Nephron progenitor cell (in vitro differentiated cells): Measurements from ENCODE around the gene XRN2.
A peak's percentile ranks its signal among the peaks of the same experiment; 100 is the strongest.

Experiments used
- DNase-seq: peaks from one replicate; pipeline ENCODE4 v3.0.0; 2021
- H3K27ac Mint-ChIP-seq: 2 replicates; pipeline ENCODE4 v1.8.0; 2021; ENCODE audit warnings: mild to moderate bottlenecking, moderate library complexity, mixed read lengths
- H3K27me3 Mint-ChIP-seq: 2 replicates; pipeline ENCODE4 v1.8.0; 2021; ENCODE audit warnings: mild to moderate bottlenecking, low read depth, mixed read lengths; ENCODE audit not compliant: poor library complexity
- H3K36me3 Mint-ChIP-seq: 2 replicates; pipeline ENCODE4 v1.8.0; 2021; ENCODE audit warnings: low read depth, mixed read lengths
- H3K4me1 Mint-ChIP-seq: 2 replicates; pipeline ENCODE4 v1.8.0; 2021; ENCODE audit warnings: mixed read lengths
- H3K4me3 Mint-ChIP-seq: 2 replicates; pipeline ENCODE4 v1.8.0; 2021; ENCODE audit warnings: mild to moderate bottlenecking, moderate library complexity, mixed read lengths
- H3K9me3 Mint-ChIP-seq: 2 replicates; pipeline ENCODE4 v1.8.0; 2021; ENCODE audit warnings: mild to moderate bottlenecking, moderate library complexity, mixed read lengths
- TF ChIP-seq, protein P1 (sequence below): fragments of 200-600 bp; sonication (generic); IDR thresholded peaks from 2 replicates; pipeline ENCODE4 v1.5.0; 2021; ENCODE audit warnings: antibody characterized with exemption

The XRN2 gene

DNA sequence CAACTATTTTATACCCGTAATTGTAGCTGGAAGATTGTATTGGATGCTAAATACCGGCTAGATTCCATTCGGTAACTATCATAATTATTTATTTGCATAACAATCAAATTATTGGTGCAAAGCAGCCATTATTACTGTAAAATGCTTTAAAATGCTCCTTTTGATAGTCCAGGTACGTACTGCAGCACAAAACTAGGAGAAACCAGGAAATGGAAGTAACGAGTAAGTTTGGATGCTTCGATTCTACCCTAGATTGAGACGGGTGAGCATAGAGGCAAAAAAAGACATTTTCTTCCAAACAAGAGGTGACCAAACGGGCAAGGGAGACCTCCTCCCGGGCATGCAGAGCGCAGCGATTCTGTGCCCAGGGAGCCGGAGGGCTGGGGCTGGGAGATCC, 469 bp upstream of the XRN2 start:
- Mint-ChIP-seq H3K36me3 (peaks cover 8% of the 10 kb centered on the region), H3K27ac (peak overlapping the region; percentile 78), H3K9me3 (no peaks in the 10 kb centered on the region), H3K4me3 (peak overlapping the region; percentile 96), H3K27me3 (peaks cover 19% of the 10 kb centered on the region), H3K4me1 (peaks cover 25% of the 10 kb centered on the region)
- TF ChIP-seq, protein P1, sequence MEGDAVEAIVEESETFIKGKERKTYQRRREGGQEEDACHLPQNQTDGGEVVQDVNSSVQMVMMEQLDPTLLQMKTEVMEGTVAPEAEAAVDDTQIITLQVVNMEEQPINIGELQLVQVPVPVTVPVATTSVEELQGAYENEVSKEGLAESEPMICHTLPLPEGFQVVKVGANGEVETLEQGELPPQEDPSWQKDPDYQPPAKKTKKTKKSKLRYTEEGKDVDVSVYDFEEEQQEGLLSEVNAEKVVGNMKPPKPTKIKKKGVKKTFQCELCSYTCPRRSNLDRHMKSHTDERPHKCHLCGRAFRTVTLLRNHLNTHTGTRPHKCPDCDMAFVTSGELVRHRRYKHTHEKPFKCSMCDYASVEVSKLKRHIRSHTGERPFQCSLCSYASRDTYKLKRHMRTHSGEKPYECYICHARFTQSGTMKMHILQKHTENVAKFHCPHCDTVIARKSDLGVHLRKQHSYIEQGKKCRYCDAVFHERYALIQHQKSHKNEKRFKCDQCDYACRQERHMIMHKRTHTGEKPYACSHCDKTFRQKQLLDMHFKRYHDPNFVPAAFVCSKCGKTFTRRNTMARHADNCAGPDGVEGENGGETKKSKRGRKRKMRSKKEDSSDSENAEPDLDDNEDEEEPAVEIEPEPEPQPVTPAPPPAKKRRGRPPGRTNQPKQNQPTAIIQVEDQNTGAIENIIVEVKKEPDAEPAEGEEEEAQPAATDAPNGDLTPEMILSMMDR: no peak
- DNase-seq: no peak

DNA sequence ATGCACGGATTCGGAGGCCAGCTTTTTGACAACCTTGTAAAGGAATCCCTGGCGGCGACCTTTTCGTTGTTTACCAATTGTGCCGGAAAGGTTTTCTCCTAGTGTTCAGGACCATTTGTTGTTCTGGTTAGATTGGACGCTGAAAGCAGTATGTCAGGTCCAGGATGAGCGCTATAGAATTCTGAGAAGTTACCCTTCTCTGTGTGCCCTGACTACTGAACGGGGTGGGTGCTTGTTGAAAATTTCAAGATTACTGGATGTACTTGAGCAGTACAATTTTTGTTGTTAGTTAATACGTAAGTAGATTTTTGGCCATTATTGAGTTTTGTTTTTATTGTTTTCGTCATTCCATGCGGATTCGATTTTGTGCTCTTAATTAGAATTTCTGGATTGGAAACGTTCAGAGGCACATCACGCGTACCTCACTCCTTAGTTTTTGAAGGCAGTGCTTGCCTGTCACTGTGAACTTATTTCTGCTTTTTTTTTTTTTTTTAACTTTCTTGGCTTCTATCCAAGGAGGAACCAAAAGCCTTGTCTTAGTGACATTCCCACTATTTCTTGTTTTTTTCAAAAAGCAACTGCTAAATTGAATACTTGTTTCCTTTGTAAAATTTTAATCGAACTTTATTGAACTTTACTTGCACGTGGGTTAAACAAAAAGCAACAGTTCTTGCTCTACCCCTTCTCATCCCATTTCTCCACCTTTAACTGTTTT, 898 bp downstream of the XRN2 start:
- Mint-ChIP-seq H3K4me1 (peaks cover 35% of the 10 kb centered on the region), H3K36me3 (peaks cover 19% of the 10 kb centered on the region), H3K27ac (peak overlapping the region; percentile 100), H3K9me3 (peaks cover 9% of the 10 kb centered on the region), H3K4me3 (peak overlapping the region; percentile 96), H3K27me3 (peaks cover 8% of the 10 kb centered on the region)
- TF ChIP-seq, protein P1: no peak
- DNase-seq: no peak

DNA sequence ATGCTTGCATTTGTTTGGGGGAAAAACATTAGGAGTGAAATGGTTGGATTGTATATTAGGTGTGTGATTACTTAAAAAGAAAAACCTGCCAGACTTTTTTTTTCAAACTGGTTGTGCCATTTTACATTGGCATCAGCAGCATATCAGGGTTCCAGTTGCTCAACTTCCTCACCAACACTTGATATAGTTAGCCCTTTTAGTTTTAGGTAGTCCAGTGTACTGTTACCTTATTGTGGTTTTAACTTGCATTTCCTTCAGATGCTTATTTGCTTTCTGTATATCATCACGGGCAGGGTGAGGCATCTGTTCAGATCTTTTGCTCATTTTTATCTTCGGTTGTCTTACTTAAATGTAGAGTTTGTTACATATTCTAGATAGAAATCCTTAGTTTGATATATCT, 5.2 kb downstream of the XRN2 start:
- H3K27ac Mint-ChIP-seq: no peak overlapping the region
- DNase-seq: no peak
- H3K36me3 Mint-ChIP-seq: peaks cover 56% of the 10 kb centered on the region
- H3K9me3 Mint-ChIP-seq: peaks cover 9% of the 10 kb centered on the region
- H3K4me3 Mint-ChIP-seq: peak overlapping the region; percentile 69
- H3K27me3 Mint-ChIP-seq: no peaks in the 10 kb centered on the region
- peaks cover 46% of the 10 kb centered on the region for H3K4me1 Mint-ChIP-seq
- TF ChIP-seq, protein P1: no peak

DNA sequence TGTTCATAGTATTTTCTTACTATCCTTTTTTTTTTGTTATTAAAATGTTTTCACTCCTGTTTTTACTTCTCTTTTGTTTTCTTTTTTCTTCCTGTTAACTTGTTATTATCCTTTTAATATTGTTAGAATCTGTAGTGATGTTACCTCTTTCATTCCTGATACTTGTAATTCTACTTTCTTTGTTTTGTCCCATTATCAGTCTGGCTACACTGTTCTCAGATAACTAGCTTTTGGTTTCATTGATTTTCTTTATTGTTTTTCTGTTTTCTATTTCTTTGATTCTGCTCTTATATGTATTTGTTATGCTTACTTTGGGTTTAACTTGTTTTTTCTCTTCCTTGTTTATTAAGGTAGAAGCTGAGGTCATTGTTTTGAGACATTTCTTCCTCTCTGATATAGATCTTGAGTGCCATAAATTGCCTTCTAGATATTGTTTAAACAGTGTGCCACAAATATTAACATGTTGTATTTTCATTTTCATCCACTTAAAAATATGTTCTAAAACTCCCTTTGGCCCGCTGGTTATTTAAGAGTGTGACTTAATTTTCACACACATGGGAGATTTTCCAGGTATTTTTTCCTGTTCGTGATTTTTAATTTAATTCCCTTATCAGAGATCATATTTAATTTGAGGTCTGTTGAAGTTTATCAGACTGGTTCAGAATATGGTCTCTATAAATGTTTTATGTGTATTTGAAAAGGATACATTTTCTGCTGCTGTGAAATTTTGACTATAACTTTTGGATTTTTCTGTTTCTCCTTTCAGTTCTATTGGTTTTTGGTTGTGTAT, 6.7 kb downstream of the XRN2 start:
- TF ChIP-seq, protein P1: no peak
- no peak for DNase-seq
- Mint-ChIP-seq H3K27me3 (no peaks in the 10 kb centered on the region), H3K36me3 (peaks cover 66% of the 10 kb centered on the region), H3K4me1 (peaks cover 33% of the 10 kb centered on the region), H3K9me3 (peaks cover 13% of the 10 kb centered on the region), H3K4me3 (peak overlapping the region; percentile 19), H3K27ac (no peak overlapping the region)

DNA sequence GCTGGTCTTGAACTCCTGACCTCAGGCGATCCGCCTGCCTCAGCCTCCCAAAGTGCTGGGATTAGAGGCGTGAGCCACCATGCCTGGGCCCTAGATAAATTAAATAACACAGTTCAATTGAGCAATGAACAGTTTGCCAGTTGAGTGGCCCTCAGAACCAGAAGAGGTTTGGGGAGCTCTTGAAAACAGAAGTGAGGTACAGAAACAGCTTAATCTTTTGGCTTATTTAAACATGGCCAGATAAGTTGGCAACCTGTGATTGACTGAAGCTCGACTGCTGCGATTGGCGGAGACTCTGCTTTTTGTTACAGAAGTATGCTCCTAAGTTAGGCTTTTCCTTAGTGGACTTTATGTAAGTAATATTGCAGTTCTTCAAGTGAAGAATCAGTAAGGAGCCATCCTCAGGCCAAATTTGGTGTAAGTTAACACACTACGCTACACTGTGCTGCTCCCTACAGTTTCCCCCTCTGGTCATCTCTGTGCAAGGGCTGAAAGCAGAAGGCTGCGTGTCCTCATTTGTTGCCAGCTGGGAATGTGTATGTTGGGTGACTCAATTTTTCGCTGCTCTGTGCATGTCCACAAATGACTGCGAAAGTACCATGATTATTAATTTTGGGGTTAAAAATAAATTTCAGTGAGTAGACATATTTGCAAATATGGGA, 9.8 kb downstream of the XRN2 start:
- H3K27me3 Mint-ChIP-seq: no peaks in the 10 kb centered on the region
- H3K4me3 Mint-ChIP-seq: no peak overlapping the region
- peaks cover 29% of the 10 kb centered on the region for H3K4me1 Mint-ChIP-seq
- peaks cover 34% of the 10 kb centered on the region for H3K9me3 Mint-ChIP-seq
- TF ChIP-seq, protein P1: no peak
- H3K27ac Mint-ChIP-seq: no peak overlapping the region
- peaks cover 86% of the 10 kb centered on the region for H3K36me3 Mint-ChIP-seq
- no peak for DNase-seq
